HUES6 (cell line): ENCODE results near the gene CAPN8.
"Not testable (repeated sequence)": the region's sequence is repeated elsewhere in the genome, so short reads cannot be mapped to it uniquely, and the experiment has no call there.

Source experiments
- H3K27ac ChIP-seq: 2 replicates; pipeline ENCODE4 v1.7.0; 2013; ENCODE audit warnings: low read depth, mild to moderate bottlenecking, low read length, inconsistent platforms
- H3K27me3 ChIP-seq: 2 replicates; pipeline ENCODE4 v1.6.1; 2013; ENCODE audit warnings: low read length; ENCODE audit not compliant: control insufficient read depth, insufficient read depth
- H3K36me3 ChIP-seq: 2 replicates; pipeline ENCODE4 v1.6.1; 2013; ENCODE audit warnings: low read length; ENCODE audit not compliant: control insufficient read depth, insufficient read depth
- H3K4me1 ChIP-seq: 2 replicates; pipeline ENCODE4 v1.6.1; 2013; ENCODE audit warnings: low read length; ENCODE audit not compliant: control insufficient read depth, insufficient read depth
- H3K4me3 ChIP-seq: 2 replicates; pipeline ENCODE4 v1.5.1; 2013; ENCODE audit warnings: low read depth, low read length
- H3K9ac ChIP-seq: one replicate; pipeline ENCODE4 v1.6.1; 2013; ENCODE audit warnings: mild to moderate bottlenecking, low read length
- H3K9me3 ChIP-seq: 2 replicates; pipeline ENCODE4 v1.6.1; 2013; ENCODE audit warnings: low read depth, low read length; ENCODE audit not compliant: control insufficient read depth, insufficient read depth

CAPN8 gene

DNA sequence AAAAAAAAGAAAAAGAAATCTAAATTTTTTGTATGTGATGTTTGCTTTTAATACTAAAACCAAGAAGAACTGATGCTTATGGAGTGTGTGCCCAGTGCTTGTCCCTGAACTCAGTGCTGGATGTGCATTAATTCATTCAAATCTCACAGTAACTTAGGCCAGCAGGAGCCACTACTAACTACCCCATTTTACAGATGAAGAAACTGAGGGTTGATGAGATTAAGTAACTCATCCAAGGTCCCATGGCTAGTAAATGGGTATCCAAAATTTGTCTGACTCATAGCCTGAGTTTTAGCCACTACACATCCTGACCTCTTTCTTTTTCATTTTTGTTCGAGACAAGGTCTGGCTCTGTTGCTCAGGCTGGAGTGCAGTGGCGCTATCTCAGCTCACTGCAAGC lies 144.4 kb downstream of the CAPN8 start:
- H3K36me3 ChIP-seq = no peaks in the 10 kb centered on the region
- no peaks in the 10 kb centered on the region for H3K27me3 ChIP-seq
- H3K27ac ChIP-seq = no peak overlapping the region
- no peaks in the 10 kb centered on the region for H3K4me1 ChIP-seq
- H3K9me3 ChIP-seq = peaks cover 9% of the 10 kb centered on the region; the same call in 1 of the 2 replicates
- H3K9ac ChIP-seq = no peak overlapping the region
- H3K4me3 ChIP-seq = no peak overlapping the region

DNA sequence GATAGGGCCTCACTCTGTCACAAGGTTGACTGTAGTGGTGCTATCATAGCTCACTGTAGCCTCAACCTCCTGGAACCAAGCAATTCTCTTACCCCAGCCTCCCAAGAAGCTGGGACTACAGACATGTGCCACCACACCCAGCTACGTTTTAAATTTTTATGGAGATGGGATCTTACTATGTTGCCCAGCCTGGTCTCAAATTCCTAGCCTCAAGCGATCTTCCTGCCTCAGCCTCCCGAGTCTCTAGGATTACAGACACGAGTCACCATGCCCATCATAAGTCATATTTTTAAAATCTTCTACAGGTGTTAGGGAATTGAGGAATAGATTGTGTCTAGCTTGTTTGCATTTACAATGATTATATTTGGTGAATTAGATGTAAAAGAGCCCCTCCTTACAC lies 145.3 kb downstream of the CAPN8 start:
- H3K36me3 ChIP-seq = no peaks in the 10 kb centered on the region

DNA sequence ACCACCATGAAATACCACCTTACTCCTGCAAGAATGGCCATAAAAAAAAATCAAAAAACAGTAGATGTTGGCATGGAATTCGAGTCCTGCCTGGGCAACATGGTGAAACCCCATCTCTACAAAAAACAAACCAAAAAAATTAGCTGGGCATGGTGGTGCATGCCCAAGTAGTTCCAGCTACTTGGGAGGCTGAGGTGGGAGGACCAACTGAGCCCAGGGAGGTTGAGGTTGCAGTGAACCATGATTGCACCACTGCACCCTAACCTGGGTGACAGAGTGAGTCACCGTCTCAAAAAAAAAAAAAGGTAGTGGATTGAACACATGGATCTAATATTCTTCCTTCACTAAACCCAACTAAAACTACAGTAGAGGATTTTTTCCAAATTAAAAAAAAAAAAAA lies 146.4 kb downstream of the CAPN8 start:
- H3K9me3 ChIP-seq = peaks cover 9% of the 10 kb centered on the region; the same call in 1 of the 2 replicates
- H3K4me1 ChIP-seq = no peaks in the 10 kb centered on the region
- no peaks in the 10 kb centered on the region for H3K27me3 ChIP-seq
- H3K4me3 ChIP-seq = no peak overlapping the region
- H3K36me3 ChIP-seq = no peaks in the 10 kb centered on the region
- H3K27ac ChIP-seq = no peak overlapping the region
- no peak overlapping the region for H3K9ac ChIP-seq

More for the DNA sequence above, 145.3 kb downstream of the CAPN8 start:
- Histone ChIP-seq H3K4me1 (no peaks in the 10 kb centered on the region), H3K4me3 (no peak overlapping the region), H3K27ac (no peak overlapping the region), H3K9me3 (peaks cover 9% of the 10 kb centered on the region; the same call in 1 of the 2 replicates), H3K9ac (no peak overlapping the region), H3K27me3 (no peaks in the 10 kb centered on the region)

DNA sequence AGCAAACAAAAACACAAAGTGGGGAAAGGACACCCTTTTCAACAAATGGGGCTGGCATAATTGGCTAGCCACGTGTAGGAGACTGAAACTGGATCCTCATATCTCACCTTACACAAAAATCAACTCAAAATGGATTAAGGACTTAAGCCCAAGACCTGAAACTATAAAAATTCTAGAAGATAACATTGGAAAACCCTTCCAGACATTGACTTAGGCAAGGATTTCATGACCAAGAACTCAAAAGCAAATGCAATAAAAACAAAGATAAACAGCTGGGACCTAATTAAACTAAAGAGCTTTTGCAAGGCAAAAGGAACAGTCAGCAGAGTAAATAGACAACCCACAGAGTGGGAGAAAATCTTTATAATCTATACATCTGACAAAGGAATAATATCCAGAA lies 146.9 kb downstream of the CAPN8 start:
- not testable (repeated sequence) for H3K4me3 ChIP-seq, H3K4me1 ChIP-seq, H3K9ac ChIP-seq, H3K27ac ChIP-seq, H3K9me3 ChIP-seq, H3K36me3 ChIP-seq, H3K27me3 ChIP-seq

DNA sequence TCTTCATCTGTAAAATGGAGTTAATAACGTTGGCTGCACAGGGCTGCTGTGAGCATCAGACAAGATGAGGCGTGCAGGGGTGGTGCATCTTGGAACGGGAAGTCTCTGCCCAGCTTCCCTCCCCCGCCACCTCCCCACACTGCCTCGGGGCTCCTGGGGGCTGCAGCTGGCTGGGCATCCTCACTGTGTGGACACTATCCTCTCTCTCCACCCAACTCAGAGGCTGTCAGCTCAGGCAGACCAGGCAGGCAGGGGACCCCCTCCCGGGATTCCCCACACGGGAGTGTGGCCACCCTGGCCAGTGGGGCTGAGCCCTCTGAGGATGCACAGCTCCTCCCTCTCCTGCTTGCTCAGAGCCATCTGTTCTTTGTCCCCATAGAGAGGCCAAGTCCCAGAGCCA lies 149.6 kb downstream of the CAPN8 start:
- H3K9me3 ChIP-seq = peaks cover 9% of the 10 kb centered on the region; the same call in 1 of the 2 replicates
- H3K9ac ChIP-seq = no peak overlapping the region
- H3K27me3 ChIP-seq = no peaks in the 10 kb centered on the region
- no peak overlapping the region for H3K4me3 ChIP-seq
- no peak overlapping the region for H3K27ac ChIP-seq
- H3K36me3 ChIP-seq = no peaks in the 10 kb centered on the region
- H3K4me1 ChIP-seq = no peaks in the 10 kb centered on the region

DNA sequence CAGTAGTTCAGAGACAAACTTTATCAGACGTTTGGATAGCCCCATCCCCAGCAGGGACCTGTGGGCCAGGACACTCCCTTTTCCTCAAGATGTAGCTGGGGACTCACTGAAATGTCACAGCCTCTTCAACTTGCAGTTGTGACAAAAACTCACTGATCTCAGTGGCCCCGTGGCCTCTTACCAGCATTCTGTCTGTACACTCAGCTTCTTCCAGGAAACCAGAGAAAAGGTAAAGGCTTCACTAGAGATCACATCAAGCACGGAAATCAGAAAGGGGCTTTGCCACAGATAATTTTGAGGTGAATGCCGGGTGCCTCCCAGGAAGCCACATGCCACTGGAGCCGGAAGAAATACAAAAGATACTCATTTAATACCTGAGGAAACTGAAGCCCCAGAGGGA lies 150.1 kb downstream of the CAPN8 start:
- no peaks in the 10 kb centered on the region for H3K4me1 ChIP-seq
- peaks cover 14% of the 10 kb centered on the region for H3K9me3 ChIP-seq
- no peak overlapping the region for H3K9ac ChIP-seq
- no peaks in the 10 kb centered on the region for H3K27me3 ChIP-seq
- no peak overlapping the region for H3K27ac ChIP-seq
- no peak overlapping the region for H3K4me3 ChIP-seq
- H3K36me3 ChIP-seq = no peaks in the 10 kb centered on the region

DNA sequence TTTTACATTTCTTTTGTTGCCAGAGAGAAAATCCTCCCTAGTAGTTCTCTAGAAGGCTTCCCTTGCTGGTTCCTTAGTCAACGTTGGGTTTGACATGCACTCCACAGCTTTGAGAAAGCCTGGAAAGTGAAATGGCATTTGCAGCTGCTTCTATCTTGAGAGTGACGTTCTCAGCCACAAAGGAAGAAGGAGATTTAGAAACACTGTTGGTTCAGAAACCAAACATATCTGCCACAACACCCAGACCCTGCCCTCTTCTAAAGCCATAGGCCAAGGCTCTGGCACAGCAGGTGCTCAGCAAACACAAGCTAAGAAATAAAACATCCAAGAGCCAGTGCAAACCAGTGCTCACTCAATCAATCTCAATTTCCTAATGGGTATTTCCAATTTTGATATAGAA lies 150.9 kb downstream of the CAPN8 start:
- H3K36me3 ChIP-seq = no peaks in the 10 kb centered on the region
- no peak overlapping the region for H3K27ac ChIP-seq
- H3K4me3 ChIP-seq = no peak overlapping the region
- no peaks in the 10 kb centered on the region for H3K4me1 ChIP-seq
- peaks cover 9% of the 10 kb centered on the region for H3K9me3 ChIP-seq
- H3K27me3 ChIP-seq = no peaks in the 10 kb centered on the region
- H3K9ac ChIP-seq = no peak overlapping the region

DNA sequence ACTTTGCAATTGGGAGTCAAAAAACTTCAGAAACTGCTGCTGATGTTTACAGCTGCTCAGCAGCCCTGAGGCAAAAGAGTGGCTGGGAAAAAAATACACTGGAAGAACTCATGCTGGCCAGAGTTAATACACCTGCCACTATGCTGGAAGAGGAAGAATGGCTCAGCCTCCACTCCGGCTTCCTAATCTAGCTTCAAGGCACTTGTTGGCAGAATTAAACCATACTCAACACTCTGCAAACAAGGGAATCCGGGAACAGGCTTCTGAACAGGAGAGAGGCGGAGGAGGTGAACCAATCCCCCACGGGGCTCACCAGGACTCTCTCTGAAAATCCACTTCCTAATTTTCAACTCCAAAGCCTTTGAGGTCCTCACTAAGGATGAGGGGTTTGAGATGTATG lies 152.2 kb downstream of the CAPN8 start:
- no peak overlapping the region for H3K4me3 ChIP-seq
- H3K27me3 ChIP-seq = no peaks in the 10 kb centered on the region
- no peak overlapping the region for H3K27ac ChIP-seq
- H3K4me1 ChIP-seq = no peaks in the 10 kb centered on the region
- H3K9ac ChIP-seq = no peak overlapping the region
- peaks cover 6% of the 10 kb centered on the region; the same call in 1 of the 2 replicates for H3K9me3 ChIP-seq
- H3K36me3 ChIP-seq = no peaks in the 10 kb centered on the region

DNA sequence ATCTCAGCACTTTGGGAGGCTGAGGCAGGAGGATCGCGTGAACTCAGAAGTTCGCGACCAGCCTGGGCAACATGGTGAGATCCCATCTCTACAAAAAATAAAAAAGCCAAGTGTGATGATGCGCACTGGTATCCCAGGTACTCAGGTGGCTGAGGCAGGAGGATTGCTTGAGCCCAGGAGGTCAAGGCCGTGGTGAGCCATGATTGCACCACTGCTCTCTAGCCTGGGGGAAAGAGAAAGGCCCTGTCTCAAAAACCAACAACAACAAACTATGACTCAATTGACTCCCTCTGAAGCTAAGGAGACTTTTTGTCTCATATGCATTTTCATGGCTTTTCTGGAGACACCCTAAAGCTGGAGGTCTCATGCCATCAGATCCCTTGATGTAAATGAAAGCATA lies 153.4 kb downstream of the CAPN8 start:
- Histone ChIP-seq H3K27me3 (no peaks in the 10 kb centered on the region), H3K36me3 (no peaks in the 10 kb centered on the region), H3K27ac (no peak overlapping the region), H3K4me3 (no peak overlapping the region), H3K4me1 (no peaks in the 10 kb centered on the region), H3K9me3 (peaks cover 6% of the 10 kb centered on the region; the same call in 1 of the 2 replicates), H3K9ac (no peak overlapping the region)

DNA sequence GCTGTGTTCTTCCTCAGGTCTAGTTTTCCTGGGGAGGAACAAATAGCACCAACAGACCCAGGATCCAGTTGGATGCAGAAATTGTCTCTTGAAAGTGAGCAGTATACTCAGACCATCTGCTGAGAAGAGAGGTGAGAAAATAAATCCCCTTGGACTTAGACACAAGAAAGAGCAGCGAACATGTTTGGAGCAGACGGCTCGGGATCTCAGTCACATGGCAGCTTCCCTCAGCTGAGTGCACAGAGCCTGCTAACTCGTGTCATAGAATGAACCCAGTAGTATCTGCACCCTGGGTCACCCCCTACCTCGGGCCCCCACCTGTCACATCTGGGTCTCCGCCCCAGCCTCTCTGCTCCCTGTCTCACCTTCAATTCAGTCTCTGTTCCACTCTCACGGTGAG lies 156.7 kb downstream of the CAPN8 start:
- no peak overlapping the region for H3K9ac ChIP-seq
- no peaks in the 10 kb centered on the region for H3K27me3 ChIP-seq
- no peak overlapping the region for H3K4me3 ChIP-seq
- H3K4me1 ChIP-seq = no peaks in the 10 kb centered on the region
- peaks cover 6% of the 10 kb centered on the region; the same call in 1 of the 2 replicates for H3K9me3 ChIP-seq
- no peaks in the 10 kb centered on the region for H3K36me3 ChIP-seq
- no peak overlapping the region for H3K27ac ChIP-seq

DNA sequence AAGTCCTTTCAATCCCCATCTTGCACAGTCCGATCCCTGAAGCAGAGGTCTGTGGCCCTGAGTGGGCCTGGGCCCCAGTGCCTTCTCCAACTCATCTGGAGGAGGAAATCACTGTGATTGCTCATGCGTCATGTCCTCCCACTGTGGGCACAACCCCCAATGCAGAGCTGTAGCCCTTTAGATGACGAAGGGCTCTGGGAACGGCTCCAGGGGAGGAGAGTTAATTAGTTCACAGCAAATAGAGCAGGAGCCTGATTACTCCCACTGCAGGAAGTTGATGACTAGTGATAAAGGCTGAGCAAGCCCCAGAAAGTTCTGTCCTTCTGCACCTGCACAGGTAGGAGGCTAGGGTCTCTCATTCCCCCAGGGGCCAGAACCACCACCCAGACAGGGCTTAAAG lies 160.8 kb downstream of the CAPN8 start:
- H3K4me3 ChIP-seq = no peak overlapping the region
- no peaks in the 10 kb centered on the region for H3K27me3 ChIP-seq
- H3K36me3 ChIP-seq = no peaks in the 10 kb centered on the region
- H3K9ac ChIP-seq = no peak overlapping the region
- no peaks in the 10 kb centered on the region for H3K9me3 ChIP-seq
- peaks cover 7% of the 10 kb centered on the region; the same call in 1 of the 2 replicates for H3K4me1 ChIP-seq
- no peak overlapping the region for H3K27ac ChIP-seq

DNA sequence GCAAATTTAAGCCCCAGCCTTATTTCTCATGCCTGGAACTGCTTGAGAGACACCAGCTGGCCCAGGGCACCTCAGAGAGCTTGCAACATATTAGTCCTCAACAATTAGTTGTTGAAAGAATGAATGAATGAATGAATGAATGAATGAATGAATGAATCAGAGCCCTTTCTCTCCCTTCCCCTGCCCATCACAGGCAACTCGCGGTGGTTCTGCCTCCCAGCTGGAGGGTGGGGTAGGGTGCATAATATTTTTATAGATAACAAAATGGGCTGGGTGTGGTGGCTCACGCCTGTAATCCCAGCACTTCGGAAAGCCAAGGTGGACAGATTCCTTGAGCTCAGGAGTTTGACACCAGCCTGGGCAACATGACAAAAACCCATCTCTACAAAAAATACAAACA lies 162.2 kb downstream of the CAPN8 start:
- Histone ChIP-seq H3K4me1 (peaks cover 7% of the 10 kb centered on the region; the same call in 1 of the 2 replicates), H3K36me3 (no peaks in the 10 kb centered on the region), H3K27me3 (no peaks in the 10 kb centered on the region), H3K27ac (no peak overlapping the region), H3K9ac (no peak overlapping the region), H3K9me3 (no peaks in the 10 kb centered on the region), H3K4me3 (no peak overlapping the region)
